Glutamatergic neuron (in vitro differentiated cells): ENCODE results near the gene MAVS. TPM values are rescaled to one million over a fixed set of nuclear protein-coding genes. Genes with fewer than 3 reads are reported as not detected.
A peak's percentile ranks its signal among the peaks of the same experiment; 100 is the strongest.

Source experiments
- DNase-seq: peaks from one replicate; pipeline ENCODE4 v3.0.0; 2022
- H3K27ac Mint-ChIP-seq: one replicate; pipeline ENCODE4 v1.8.0; 2020; ENCODE audit warnings: mild to moderate bottlenecking, mixed read lengths, inconsistent platforms; ENCODE audit not compliant: unreplicated experiment
- H3K27me3 Mint-ChIP-seq: one replicate; pipeline ENCODE4 v1.8.0; 2020; ENCODE audit warnings: mild to moderate bottlenecking, moderate library complexity, mixed read lengths, inconsistent platforms; ENCODE audit not compliant: unreplicated experiment
- H3K36me3 Mint-ChIP-seq: one replicate; pipeline ENCODE4 v1.8.0; 2020; ENCODE audit warnings: mild to moderate bottlenecking, mixed read lengths, inconsistent platforms; ENCODE audit not compliant: unreplicated experiment
- H3K4me1 Mint-ChIP-seq: one replicate; pipeline ENCODE4 v1.8.0; 2020; ENCODE audit warnings: mild to moderate bottlenecking, low read depth, mixed read lengths, inconsistent platforms; ENCODE audit not compliant: unreplicated experiment
- H3K4me3 Mint-ChIP-seq: one replicate; pipeline ENCODE4 v1.8.0; 2020; ENCODE audit warnings: mild to moderate bottlenecking, mixed read lengths, inconsistent platforms; ENCODE audit not compliant: unreplicated experiment
- H3K9me3 Mint-ChIP-seq: one replicate; pipeline ENCODE4 v1.8.0; 2020; ENCODE audit warnings: mild to moderate bottlenecking, moderate library complexity, mixed read lengths, inconsistent platforms; ENCODE audit not compliant: unreplicated experiment
- CTCF ChIP-seq: fragments of 200-600 bp; sonication (generic); IDR thresholded peaks from one replicate; pipeline ENCODE4 v1.5.0; 2021; ENCODE audit not compliant: partially characterized antibody, unreplicated experiment
- total RNA-seq: library from RNA; stranded (reverse); fragmentation: NEBNext Ultra II Directional; extraction: Animal tissue kit (Norgen Biotek cat#: 25700); gene quantifications from one replicate; pipeline ENCODE4 v1.2.1, GENCODE V29; 2021; ENCODE audit not compliant: unreplicated experiment

Gene MAVS
- total RNA-seq, 1 donor from 2014 or later = 25.8 TPM

GRCh38 chr20:3890398-3890751, 43.7 kb downstream of the MAVS start:
- H3K9me3 Mint-ChIP-seq = peaks cover 18% of the 10 kb centered on the region
- TF ChIP-seq CTCF = no peak
- H3K27ac Mint-ChIP-seq = peak overlapping the region; percentile 98
- H3K4me3 Mint-ChIP-seq = peak overlapping the region; percentile 99
- H3K4me1 Mint-ChIP-seq = peaks cover 25% of the 10 kb centered on the region
- no peak for DNase-seq
- H3K27me3 Mint-ChIP-seq = peaks cover 12% of the 10 kb centered on the region
- peaks cover 9% of the 10 kb centered on the region for H3K36me3 Mint-ChIP-seq

- Mint-ChIP-seq H3K27ac (peak overlapping the region; percentile 98), H3K27me3 (peaks cover 12% of the 10 kb centered on the region), H3K4me3 (peak overlapping the region; percentile 99), H3K9me3 (peaks cover 18% of the 10 kb centered on the region), H3K36me3 (peaks cover 9% of the 10 kb centered on the region), H3K4me1 (peaks cover 26% of the 10 kb centered on the region)
- DNase-seq = no peak
- no peak for TF ChIP-seq CTCF
Measured at GRCh38 chr20:3890999-3891929, 44.6 kb downstream of the MAVS start.

- peaks cover 28% of the 10 kb centered on the region for H3K4me1 Mint-ChIP-seq
- no peak overlapping the region for H3K27ac Mint-ChIP-seq
- peaks cover 12% of the 10 kb centered on the region for H3K27me3 Mint-ChIP-seq
- H3K4me3 Mint-ChIP-seq = peak overlapping the region; percentile 22
- peaks cover 9% of the 10 kb centered on the region for H3K9me3 Mint-ChIP-seq
- DNase-seq = no peak
- TF ChIP-seq CTCF = no peak
- peaks cover 9% of the 10 kb centered on the region for H3K36me3 Mint-ChIP-seq
Measured at GRCh38 chr20:3894796-3895195, 48.2 kb downstream of the MAVS start.

GRCh38 chr20:3896302-3896701, 49.7 kb downstream of the MAVS start:
- Mint-ChIP-seq H3K9me3 (no peaks in the 10 kb centered on the region), H3K4me3 (no peak overlapping the region), H3K36me3 (no peaks in the 10 kb centered on the region), H3K4me1 (peaks cover 25% of the 10 kb centered on the region), H3K27ac (no peak overlapping the region), H3K27me3 (peaks cover 3% of the 10 kb centered on the region)
- DNase-seq = no peak
- TF ChIP-seq CTCF = no peak
